ENCODE measurements around the gene NINJ2. TPM values are rescaled to one million over a fixed set of nuclear protein-coding genes. Genes with fewer than 3 reads are reported as not detected.

Gene NINJ2
- total and polyA plus RNA-seq, 7 donors = 11.8 to 66.6 (median 33.1) TPM

- Histone ChIP-seq H3K4me1 (no peaks in the 10 kb centered on the region), H3K27ac (no peak overlapping the region), H3K27me3 (ENCODE audit: insufficient read depth in 3 of 3, low read length in 2 of 3) (no peaks in the 10 kb centered on the region), H3K9me3 (no peaks in the 10 kb centered on the region), H3K36me3 (ENCODE audit: insufficient read depth in 1 of 2, low read depth in 1 of 2) (no peaks in the 10 kb centered on the region), H3K4me3 (no peak overlapping the region)
- DNase-seq = no peak
- TF ChIP-seq CTCF (IDR thresholded peaks at IDR 0.05) = no peak
- 93 to 95% (median 95%) methylated on average over 21 of the region's 21 CpGs for WGBS, 3 donors
- intact Hi-C loops (cut with DNase I) = loop anchor here (5.0 to 10.0 kb wide), 4 partner anchors 387 to 1019 kb away; no protein-coding TSS in a partner anchor
- ATAC-seq = no peak
Observed at GRCh38 chr12:565589-566105, 97.6 kb downstream of the NINJ2 start.

GRCh38 chr12:565161-565560 is 98.1 kb downstream of the NINJ2 start:
- Histone ChIP-seq H3K4me3 (no peak overlapping the region), H3K27ac (no peak overlapping the region), H3K4me1 (no peaks in the 10 kb centered on the region), H3K9me3 (no peaks in the 10 kb centered on the region), H3K36me3 (ENCODE audit: insufficient read depth in 1 of 2, low read depth in 1 of 2) (no peaks in the 10 kb centered on the region), H3K27me3 (ENCODE audit: insufficient read depth in 3 of 3, low read length in 2 of 3) (no peaks in the 10 kb centered on the region)
- WGBS, 3 donors = 85 to 93% (median 91%) methylated on average over 8 of the region's 8 CpGs
- TF ChIP-seq CTCF (IDR thresholded peaks at IDR 0.05) = no peak
- ATAC-seq (no peak), DNase-seq (no peak)
- intact Hi-C loops (cut with DNase I) = loop anchor here (5.0 to 10.0 kb wide), 4 partner anchors 387 to 1020 kb away; no protein-coding TSS in a partner anchor

- no peak overlapping the region for H3K4me3 ChIP-seq
- ATAC-seq (no peak), DNase-seq (no peak)
- H3K9me3 ChIP-seq = no peaks in the 10 kb centered on the region
- no peak overlapping the region for H3K27ac ChIP-seq
- no peaks in the 10 kb centered on the region for H3K4me1 ChIP-seq
- H3K36me3 ChIP-seq (ENCODE audit: insufficient read depth in 1 of 2, low read depth in 1 of 2) = no peaks in the 10 kb centered on the region
- 73 to 78% (median 76%) methylated on average over 7 of the region's 7 CpGs for WGBS, 3 donors
- no peaks in the 10 kb centered on the region for H3K27me3 ChIP-seq (ENCODE audit: insufficient read depth in 3 of 3, low read length in 2 of 3)
- intact Hi-C loops (cut with DNase I) = loop anchor here (10.0 kb wide), 2 partner anchors 531 to 1021 kb away; no protein-coding TSS in a partner anchor
- no peak for TF ChIP-seq CTCF (IDR thresholded peaks at IDR 0.05)
Observed at GRCh38 chr12:563787-564298, 99.4 kb downstream of the NINJ2 start.

GRCh38 chr12:563250-563781 is 99.9 kb downstream of the NINJ2 start:
- Histone ChIP-seq H3K9me3 (no peaks in the 10 kb centered on the region), H3K4me3 (no peak overlapping the region), H3K36me3 (ENCODE audit: insufficient read depth in 1 of 2, low read depth in 1 of 2) (no peaks in the 10 kb centered on the region), H3K4me1 (no peaks in the 10 kb centered on the region), H3K27ac (no peak overlapping the region), H3K27me3 (ENCODE audit: insufficient read depth in 3 of 3, low read length in 2 of 3) (no peaks in the 10 kb centered on the region)
- intact Hi-C loops (cut with DNase I) = loop anchor here (10.0 kb wide), 2 partner anchors 531 to 1021 kb away; no protein-coding TSS in a partner anchor
- 67 to 76% (median 76%) methylated on average over 8 of the region's 8 CpGs for WGBS, 3 donors
- ATAC-seq (no peak), DNase-seq (no peak)
- TF ChIP-seq CTCF (IDR thresholded peaks at IDR 0.05) = no peak
